NCI-H2107 (cell line): ENCODE data around the gene FANCC.

Experiments
- DNase-seq: peaks from one replicate; lab custom pipeline; 2025; lab: John Stamatoyannopoulos, UW

The FANCC gene

DNA sequence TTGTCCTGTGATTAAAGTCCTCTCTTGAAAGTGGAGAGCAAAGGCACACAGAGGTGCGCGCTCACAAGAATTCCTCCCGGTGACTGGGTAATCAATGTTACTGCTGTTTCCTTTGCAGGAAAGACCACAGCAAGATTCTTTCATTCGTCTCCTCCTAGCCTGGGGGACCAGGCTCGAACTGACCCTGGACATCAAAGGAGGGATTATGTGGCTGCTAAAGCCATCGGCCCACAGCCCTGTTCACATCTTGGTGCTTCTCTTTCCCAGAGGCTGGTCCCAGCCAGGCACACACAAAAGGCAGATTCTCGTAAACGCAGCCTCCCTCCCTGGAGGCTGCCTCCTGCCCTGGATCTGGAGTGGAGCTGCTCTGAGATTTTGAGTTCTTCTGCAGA is 230.9 kb downstream of the FANCC start:
- DNase-seq = no peak

DNA sequence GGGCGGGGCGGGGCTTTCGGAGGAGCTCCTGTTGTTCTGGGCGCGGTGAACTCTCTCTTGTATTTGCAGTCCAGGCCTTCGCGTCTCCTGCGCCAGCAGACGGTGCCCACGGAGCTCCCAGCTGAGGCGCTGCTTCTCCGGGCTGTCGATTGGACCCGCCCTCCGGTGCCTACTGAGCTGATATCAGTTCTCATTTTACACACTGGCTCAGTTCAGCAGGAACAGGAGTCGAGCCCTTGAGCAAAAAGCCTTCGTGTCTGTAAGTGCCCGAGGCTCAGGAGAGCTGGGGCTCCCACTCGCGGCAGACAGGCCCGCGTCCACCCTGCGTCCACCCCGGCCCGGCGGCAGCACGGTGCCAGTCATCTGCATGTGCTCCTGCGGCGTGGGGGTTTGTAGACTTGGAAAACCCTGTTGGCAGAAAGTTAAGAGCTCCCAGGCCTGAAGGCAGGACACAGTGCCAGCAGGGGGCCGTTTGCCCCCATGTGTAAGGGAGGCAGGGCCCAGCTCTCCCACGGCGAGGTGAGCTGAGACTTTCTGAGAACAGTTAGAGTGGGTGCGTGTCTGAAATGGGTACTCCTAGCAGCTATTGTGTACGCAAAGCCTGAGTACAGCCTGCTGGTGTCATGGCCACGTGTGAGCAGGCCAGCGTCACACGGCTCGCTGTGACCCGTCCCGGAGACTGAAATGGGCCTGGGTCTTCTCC is 231.5 kb downstream of the FANCC start:
- peak; percentile 67 for DNase-seq

GRCh38 chr9:95085036-95085770 is 232.3 kb downstream of the FANCC start:
- DNase-seq = peak; percentile 45

DNA sequence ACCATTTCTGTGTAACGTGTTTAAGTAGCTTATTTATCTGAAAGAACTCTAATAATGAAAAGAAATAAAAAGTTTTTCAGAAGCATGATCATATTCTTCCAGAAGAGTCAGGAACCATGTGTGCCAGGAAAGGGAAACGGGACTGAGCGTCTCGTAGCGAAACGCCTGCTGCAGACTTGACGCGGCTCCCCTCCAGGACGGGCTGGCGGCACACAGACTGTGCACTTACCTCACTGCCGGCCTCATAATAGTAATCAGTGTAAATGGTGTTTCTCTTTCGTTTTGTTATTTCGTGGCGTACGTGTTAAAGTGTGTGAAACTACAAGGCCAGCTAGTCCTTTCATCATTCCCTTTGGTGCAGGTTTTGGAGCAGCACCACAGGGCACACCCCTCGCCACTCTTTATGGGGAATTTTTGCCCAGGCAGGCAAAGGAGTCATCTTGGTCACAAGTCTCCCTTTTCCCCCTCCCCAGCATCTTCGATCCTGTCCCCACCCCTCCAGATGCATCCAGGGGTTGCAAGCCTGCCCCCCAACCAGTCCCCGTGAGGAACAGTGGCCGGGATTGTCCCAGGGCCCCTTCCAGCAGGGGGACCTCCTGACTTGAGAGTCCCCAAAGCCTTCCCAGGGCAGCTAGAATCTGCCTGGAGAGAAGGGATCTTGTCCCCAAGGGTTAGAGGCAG is 233.1 kb downstream of the FANCC start:
- DNase-seq = no peak

DNA sequence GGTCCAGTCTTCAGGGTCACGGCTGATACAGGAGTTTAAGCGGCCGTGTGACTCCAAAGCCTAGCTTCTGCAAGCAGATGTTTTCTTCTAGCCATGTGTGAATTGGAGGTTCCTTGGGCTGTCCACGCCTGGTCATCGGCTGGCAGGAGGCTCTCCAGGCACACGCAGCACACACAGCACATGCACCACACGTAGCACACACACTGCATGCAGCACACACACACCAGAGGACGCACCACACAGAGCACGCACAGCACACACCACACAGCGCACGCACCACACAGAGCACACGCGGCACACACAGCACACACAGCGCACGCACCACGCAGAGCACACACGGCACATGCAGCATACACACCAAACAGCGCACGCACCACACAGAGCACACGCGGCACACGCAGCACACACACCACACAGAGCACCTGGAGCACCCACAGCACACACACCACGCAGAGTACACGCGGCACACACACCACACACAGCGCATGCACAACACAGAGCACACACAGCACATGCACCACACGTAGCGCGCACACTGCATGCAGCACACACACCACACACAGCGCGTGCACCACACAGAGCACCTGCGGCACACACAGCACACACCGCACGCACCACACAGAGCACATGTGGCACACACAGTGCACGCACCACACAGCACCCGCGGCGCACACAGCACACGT is 234.3 kb downstream of the FANCC start:
- no peak for DNase-seq

DNA sequence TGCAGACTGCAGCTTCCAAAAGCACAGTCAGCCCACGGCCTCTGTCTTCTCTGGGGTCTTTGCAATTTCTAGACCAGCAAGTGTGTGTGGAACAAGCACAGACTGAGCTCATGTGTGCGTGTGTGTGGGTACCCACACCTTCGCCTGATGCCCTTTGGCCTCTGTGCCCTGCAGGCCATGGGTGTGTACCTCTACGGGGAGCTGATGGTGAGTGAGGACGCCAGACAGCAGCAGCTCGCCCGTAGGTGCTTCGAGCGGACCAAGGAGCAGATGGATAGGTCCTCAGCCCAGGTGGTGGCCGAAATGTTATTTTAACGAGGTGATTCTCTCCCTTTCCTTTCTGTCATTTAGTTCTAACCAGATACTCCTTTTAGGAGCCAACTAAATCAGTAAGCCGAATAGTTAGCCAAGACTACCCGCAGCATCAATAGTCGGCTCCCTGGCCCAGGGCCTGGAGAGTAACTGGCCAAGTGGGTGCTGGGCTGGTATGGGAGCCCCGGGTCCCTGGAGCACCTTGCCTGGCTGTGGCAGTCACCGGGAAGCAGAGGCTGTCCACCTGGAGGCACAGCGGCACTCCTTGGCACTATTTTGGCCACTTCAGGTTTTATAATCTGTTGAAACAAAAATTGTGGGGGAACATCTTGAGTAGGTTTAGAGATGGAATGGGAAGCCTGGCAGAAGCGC is 235.0 kb downstream of the FANCC start:
- DNase-seq = no peak

GRCh38 chr9:95081998-95082397 is 235.5 kb downstream of the FANCC start:
- DNase-seq = no peak

DNA sequence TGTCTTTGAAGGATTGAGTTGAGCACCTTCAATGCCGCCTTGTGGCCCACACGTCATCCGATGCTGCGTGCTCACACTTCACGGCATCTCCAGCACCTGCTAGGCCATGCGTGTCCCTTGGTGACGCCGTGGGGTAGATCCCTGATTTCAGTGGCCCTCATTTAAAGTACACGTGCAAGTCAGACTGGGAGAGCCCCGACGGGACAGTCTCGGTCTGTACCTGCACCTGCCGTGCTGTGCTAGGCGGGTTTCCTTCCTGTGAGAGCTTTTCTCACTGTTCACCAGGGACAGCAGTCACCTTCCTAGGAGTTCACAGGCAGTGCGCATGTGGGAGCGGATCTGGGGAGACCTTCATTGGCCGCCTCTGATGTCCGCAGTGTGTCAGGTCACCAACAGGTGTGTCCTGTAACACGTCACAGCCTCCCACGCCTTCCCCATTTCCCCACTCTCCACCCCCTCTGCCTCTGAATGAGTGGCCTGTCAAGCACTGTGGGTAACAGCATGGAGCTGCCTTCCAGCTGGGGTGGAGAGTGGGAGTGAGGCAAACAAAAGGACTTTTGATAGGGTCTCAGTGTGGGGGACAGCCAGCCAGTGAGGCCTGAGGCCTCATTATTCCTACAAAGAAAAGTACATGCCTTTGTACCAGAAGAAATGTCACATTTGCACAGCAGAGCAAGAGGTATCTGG is 236.4 kb downstream of the FANCC start:
- DNase-seq = no peak

DNA sequence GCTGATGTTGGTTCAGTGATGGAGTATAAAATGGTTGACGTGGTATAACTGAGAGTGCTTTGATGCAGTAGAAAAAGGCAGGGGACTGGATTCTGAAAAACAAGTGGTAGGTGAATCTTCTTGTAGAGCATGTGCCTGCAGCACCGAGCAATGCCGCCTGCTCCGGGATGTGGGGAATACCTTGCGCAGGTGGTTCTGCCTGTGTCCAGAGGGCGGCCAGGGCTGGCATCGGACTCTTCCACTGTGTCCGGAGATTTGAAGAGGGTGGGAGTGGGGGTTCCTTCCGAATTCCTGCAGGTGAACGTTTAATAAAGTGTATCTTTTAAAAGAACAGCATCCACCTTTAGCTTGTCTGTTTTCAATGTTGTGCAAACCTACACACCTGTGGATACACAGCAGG is 238.0 kb downstream of the FANCC start:
- DNase-seq = no peak

DNA sequence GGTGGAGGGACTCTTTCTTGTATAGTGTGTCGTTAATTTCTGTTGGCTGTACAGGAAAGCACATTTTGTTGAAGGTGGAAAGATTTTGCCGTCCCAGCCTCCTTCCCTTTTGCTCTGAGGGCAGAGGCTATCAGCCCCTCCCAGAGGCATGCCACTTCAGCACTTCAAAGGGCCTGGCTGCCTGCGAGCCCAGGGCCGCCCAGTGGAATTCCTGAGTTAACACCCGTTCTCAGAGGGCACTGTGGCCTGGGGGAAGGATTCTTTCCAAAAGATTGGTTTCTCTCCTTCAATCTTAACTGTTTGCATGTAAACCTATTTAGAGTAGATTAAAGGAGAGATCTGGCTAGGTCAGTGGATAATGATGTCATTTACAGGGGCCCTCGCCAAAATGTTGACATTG is 238.6 kb downstream of the FANCC start:
- DNase-seq = no peak

GRCh38 chr9:95078511-95078910 is 239.0 kb downstream of the FANCC start:
- no peak for DNase-seq

DNA sequence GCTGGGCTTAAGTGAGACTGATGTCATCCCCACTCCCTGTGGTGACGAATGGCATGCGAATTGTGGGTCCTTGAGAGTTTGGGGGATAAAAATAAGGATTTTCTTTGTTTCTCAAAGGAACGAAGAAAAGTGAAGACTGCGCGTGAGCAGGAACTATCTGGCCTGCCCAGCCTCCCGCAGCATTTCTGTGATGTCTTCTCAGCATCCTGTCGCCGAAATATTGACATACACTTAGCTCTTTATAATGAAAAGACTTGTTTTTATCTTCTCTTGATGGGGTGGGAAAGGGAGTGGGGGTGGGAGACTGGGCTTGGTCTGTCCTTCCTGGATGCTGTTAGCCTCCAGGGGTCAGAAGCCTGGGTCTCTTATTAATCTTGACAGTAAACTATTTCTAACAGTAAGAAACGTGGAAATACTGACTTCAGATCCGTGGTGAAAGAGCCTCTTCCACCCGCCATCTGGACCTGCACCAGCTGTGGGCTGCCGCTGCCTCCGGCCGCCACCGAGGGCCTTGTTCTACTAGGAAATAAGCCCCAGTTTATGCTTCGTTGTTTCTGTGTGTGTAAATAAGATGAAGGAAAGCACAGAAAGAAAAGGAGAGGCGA is 239.6 kb downstream of the FANCC start:
- no peak for DNase-seq

DNA sequence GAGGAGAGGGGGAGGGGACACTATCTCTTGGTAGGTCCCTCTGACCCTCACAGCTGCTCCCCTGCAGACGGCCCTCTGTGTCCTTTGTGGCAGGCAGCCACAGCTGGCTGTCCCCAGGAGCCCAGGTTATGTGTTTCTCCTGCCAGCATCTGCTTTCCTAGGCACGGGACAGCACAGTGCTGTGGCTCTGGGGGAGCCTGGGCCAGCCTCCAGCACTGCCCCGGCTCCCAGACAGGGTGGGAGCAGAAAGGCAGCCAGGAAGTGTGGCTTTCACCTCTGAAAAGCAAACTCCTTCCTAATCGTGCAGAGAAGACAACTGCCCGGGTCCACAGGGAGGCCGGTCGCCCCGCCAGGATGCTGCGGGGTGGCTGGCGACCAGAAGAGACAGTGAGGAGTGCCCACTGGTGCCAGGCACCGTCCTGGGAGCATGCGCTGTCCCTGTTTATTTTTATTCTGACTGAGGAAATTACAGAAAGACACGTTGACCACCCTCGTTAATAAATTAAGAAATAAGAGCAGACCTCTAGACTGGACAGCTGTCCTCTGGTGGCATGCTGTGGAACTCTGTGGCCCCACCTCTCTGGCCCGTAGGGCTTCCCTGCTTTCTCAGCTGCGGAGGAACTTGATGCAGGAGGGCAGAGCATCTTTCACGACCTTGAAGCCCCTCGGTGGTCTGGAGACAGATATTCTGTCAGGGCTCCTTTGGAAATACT is 240.3 kb downstream of the FANCC start:
- DNase-seq = no peak

- DNase-seq = no peak
These were observed 240.8 kb downstream of the FANCC start for GRCh38 chr9:95076696-95077052.

- DNase-seq = no peak
These were observed 241.8 kb downstream of the FANCC start for GRCh38 chr9:95075700-95076099.

- no peak for DNase-seq
These were observed 242.9 kb downstream of the FANCC start for GRCh38 chr9:95074632-95075031.

DNA sequence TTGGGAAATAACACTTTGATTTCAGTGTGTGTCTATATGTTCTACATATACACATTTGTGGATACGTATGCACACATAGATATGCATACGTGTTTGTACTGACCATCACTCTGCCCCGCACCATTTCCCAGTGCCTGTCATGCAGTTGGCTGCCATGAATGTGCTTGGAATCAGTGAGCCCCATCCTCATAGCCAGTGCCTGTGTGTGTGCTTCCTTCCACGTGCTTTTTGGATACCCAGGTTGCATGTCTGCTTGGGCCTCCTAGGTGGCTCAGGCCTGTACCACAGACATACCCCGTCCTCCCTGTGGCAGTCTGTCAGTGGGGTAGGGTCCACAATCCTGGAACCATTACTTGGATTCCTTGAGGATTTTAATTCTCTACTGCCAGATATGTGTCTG is 243.6 kb downstream of the FANCC start:
- no peak for DNase-seq

DNA sequence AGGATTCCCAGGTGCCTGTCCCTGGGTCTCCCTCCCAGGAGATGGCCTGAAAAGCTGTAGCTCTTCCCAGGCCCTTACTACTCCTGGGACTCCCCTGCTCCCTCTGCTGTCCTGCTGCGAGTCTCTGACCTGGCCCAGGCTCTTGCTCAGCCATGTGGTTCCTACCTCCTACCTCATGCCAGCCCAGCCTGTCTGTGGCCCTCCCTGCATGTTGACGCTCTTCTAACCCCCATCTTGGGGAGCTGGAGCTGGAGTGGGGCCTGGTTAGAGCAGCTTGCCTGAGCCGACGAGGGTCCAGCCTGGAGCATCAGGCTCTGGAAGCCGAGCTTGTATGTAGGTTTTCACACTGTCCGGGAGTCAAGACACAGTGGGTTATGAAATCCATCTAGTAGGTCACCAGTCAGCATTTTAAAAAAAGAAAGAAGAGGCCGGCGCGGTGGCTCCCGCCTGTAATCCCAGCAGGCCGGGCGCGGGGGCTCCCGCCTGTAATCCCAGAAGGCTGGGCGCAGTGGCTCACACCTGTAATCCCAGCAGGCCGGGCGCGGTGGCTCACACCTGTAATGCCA is 244.4 kb downstream of the FANCC start:
- DNase-seq = no peak

GRCh38 chr9:95071925-95072324 is 245.6 kb downstream of the FANCC start:
- DNase-seq = no peak

GRCh38 chr9:95071450-95071849 is 246.1 kb downstream of the FANCC start:
- DNase-seq = no peak
